GM23338 (cell line): Measurements from ENCODE around the gene HOXC9. TPM values are rescaled to one million over a fixed set of nuclear protein-coding genes. Genes with fewer than 3 reads are reported as not detected.

ENCODE experiments used
- ATAC-seq: fragments of 200-7000 bp; cut with Tn5 transposase; 3 replicates; pipeline ENCODE4 v1.9.1; 2020
- DNase-seq: peaks from one replicate; pipeline ENCODE4 v3.0.0-alpha.2; 2015; ENCODE audit warnings: low spot score
- H2AFZ ChIP-seq: fragments of 200-600 bp; sonication (generic); 2 replicates; pipeline ENCODE4 v1.8.0; 2016; ENCODE audit warnings: antibody characterized with exemption, mild to moderate bottlenecking, moderate library complexity
- H3F3A ChIP-seq: fragments of 200-600 bp; sonication (generic); replicated peaks from 2 replicates; pipeline ENCODE4 v1.8.0; 2017; ENCODE audit warnings: antibody characterized with exemption, mixed run types, low read depth
- H3K27ac ChIP-seq: fragments of 200-600 bp; sonication (generic); 2 replicates; pipeline ENCODE4 v1.6.1; 2016; ENCODE audit warnings: low read depth
- H3K27me3 ChIP-seq: fragments of 200-600 bp; sonication (generic); 2 replicates; pipeline ENCODE4 v1.8.0; 2016; ENCODE audit warnings: mild to moderate bottlenecking, mixed run types, moderate library complexity; ENCODE audit not compliant: insufficient read depth
- H3K36me3 ChIP-seq: fragments of 200-600 bp; sonication (generic); 2 replicates; pipeline ENCODE4 v1.8.0; 2016; ENCODE audit warnings: mild to moderate bottlenecking; ENCODE audit not compliant: insufficient read depth
- H3K4me1 ChIP-seq: fragments of 200-600 bp; sonication (generic); 2 replicates; pipeline ENCODE4 v1.8.0; 2016; ENCODE audit warnings: mild to moderate bottlenecking, moderate library complexity; ENCODE audit not compliant: insufficient read depth
- H3K4me2 ChIP-seq: fragments of 200-600 bp; sonication (generic); 2 replicates; pipeline ENCODE4 v1.7.1; 2017; ENCODE audit warnings: mixed run types
- H3K4me3 ChIP-seq: fragments of 200-600 bp; sonication (generic); 2 replicates; pipeline ENCODE4 v1.6.1; 2016; ENCODE audit warnings: mixed run types
- H3K79me2 ChIP-seq: fragments of 200-600 bp; sonication (generic); replicated peaks from 2 replicates; pipeline ENCODE4 v1.8.0; 2017; ENCODE audit warnings: mild to moderate bottlenecking; ENCODE audit not compliant: insufficient read depth
- H3K9me2 ChIP-seq: fragments of 200-600 bp; sonication (generic); 2 replicates; pipeline ENCODE4 v1.8.0; 2017; ENCODE audit not compliant: insufficient read depth
- H4K20me1 ChIP-seq: fragments of 200-600 bp; sonication (generic); replicated peaks from 2 replicates; pipeline ENCODE4 v1.8.0; 2017; ENCODE audit warnings: mild to moderate bottlenecking; ENCODE audit not compliant: insufficient read depth
- H3K27ac Mint-ChIP-seq: 2 replicates; pipeline ENCODE4 v1.8.0; 2020; ENCODE audit warnings: inconsistent platforms, mild to moderate bottlenecking, moderate library complexity, mixed read lengths
- H3K27me3 Mint-ChIP-seq: 3 replicates; pipeline ENCODE4 v1.8.0; 2022; ENCODE audit warnings: low read depth, mild to moderate bottlenecking, moderate library complexity, mixed read lengths, inconsistent platforms; ENCODE audit not compliant: insufficient read depth, poor library complexity
- H3K36me3 Mint-ChIP-seq: 3 replicates; pipeline ENCODE4 v1.8.0; 2021; ENCODE audit warnings: low read depth, mild to moderate bottlenecking, inconsistent platforms, moderate library complexity, mixed read lengths
- H3K4me1 Mint-ChIP-seq: 3 replicates; pipeline ENCODE4 v1.8.0; 2020; ENCODE audit warnings: mild to moderate bottlenecking, inconsistent platforms, mixed read lengths
- H3K4me3 Mint-ChIP-seq: 3 replicates; pipeline ENCODE4 v1.8.0; 2021; ENCODE audit warnings: moderate library complexity, mild to moderate bottlenecking, inconsistent platforms, mixed read lengths
- H3K9me3 Mint-ChIP-seq: 3 replicates; pipeline ENCODE4 v1.8.0; 2020; ENCODE audit warnings: moderate library complexity, mild to moderate bottlenecking, inconsistent platforms, mixed read lengths
- CREB1 ChIP-seq: fragments of 250-450 bp; sonication (Bioruptor Pico); IDR thresholded peaks from 2 replicates; pipeline ENCODE4 v1.5.0; 2020; ENCODE audit warnings: low read depth, mild to moderate bottlenecking, moderate library complexity
- CTCF ChIP-seq, 2 experiments: fragments of 200-600 bp in 1 of 2; sonication (generic) in 1 of 2; conservative IDR thresholded peaks; 2 replicates each; pipeline versions ENCODE4 v1.5.1 to v1.6.1; 2016 to 2017; ENCODE audit warnings: antibody characterized with exemption in 2 of 2, low read depth in 2 of 2, mild to moderate bottlenecking in 2 of 2, moderate library complexity in 1 of 2
- ETS1 ChIP-seq: IDR thresholded peaks from 2 replicates; pipeline ENCODE4 v1.6.1; 2016; ENCODE audit warnings: antibody characterized with exemption
- EZH2 ChIP-seq: fragments of 200-600 bp; sonication (generic); IDR thresholded peaks from one replicate; pipeline ENCODE4 v1.8.0; 2017; ENCODE audit warnings: antibody characterized with exemption, mild to moderate bottlenecking, low read depth; ENCODE audit not compliant: unreplicated experiment
- EZH2phosphoT487 ChIP-seq: fragments of 200-600 bp; sonication (generic); IDR thresholded peaks from one replicate; pipeline ENCODE4 v1.8.1; 2018; ENCODE audit warnings: antibody characterized with exemption; ENCODE audit not compliant: unreplicated experiment
- JUNB ChIP-seq: IDR thresholded peaks from one replicate; pipeline ENCODE4 v1.6.1; 2016; ENCODE audit warnings: antibody characterized with exemption; ENCODE audit not compliant: unreplicated experiment
- POLR2AphosphoS5 ChIP-seq: IDR thresholded peaks from 2 replicates; pipeline ENCODE4 v1.6.1; 2016; ENCODE audit warnings: antibody characterized with exemption, low read depth
- STAT1 ChIP-seq: IDR thresholded peaks from one replicate; pipeline ENCODE4 v1.6.1; 2016; ENCODE audit warnings: antibody characterized with exemption; ENCODE audit not compliant: unreplicated experiment
- ZNF114 ChIP-seq: fragments of 250-450 bp; sonication (Bioruptor Pico); IDR thresholded peaks from 2 replicates; pipeline ENCODE4 v1.5.0; 2020; ENCODE audit warnings: mild to moderate bottlenecking, moderate library complexity
- ZNF331 ChIP-seq: fragments of 250-450 bp; sonication (Bioruptor Pico); IDR thresholded peaks from 2 replicates; pipeline ENCODE4 v1.5.0; 2020; ENCODE audit warnings: low read depth, mild to moderate bottlenecking, moderate library complexity
- polyA plus RNA-seq: library from polyadenylated mRNA; unstranded; fragments of >200 nt; fragmentation: Nextera tagmentation; extraction: Ambion mirVana; gene quantifications from 2 replicates; pipeline ENCODE4 v1.2.1, GENCODE V29; 2016
- total RNA-seq: library from RNA; depleted of rRNA; stranded (reverse); fragments of >200 nt; shearing (Covaris generic); gene quantifications from 2 replicates; pipeline ENCODE4 v1.2.3, GENCODE V29; 2014
- TF ChIP-seq, protein P1 (sequence below): IDR thresholded peaks from one replicate; pipeline ENCODE4 v1.6.1; 2018; ENCODE audit warnings: antibody characterized with exemption; ENCODE audit not compliant: unreplicated experiment

The HOXC9 gene
- total and polyA plus RNA-seq, 2 experiments from 2014 or later = not detected

- Mint-ChIP-seq H3K36me3 (no peaks in the 10 kb centered on the region; the same call in 2 of the 3 replicates), H3K4me1 (peaks cover 18% of the 10 kb centered on the region), H3K9me3 (no peaks in the 10 kb centered on the region; the same call in none of the 3 replicates), H3K27me3 (peaks cover 100% of the 10 kb centered on the region), H3K4me3 (no peak overlapping the region), H3K27ac (no peak overlapping the region)
- Histone ChIP-seq H3K36me3 (no peaks in the 10 kb centered on the region; the same call in 1 of the 2 replicates), H3K4me3 (peak overlapping the region; percentile 23; the same call in 1 of the 2 replicates), H3K79me2 (no peaks in the 10 kb centered on the region), H2AFZ (peak overlapping the region; percentile 69; the same call in 1 of the 2 replicates), H3K27ac (no peak overlapping the region), H3K4me1 (peaks cover 12% of the 10 kb centered on the region), H3F3A (peaks cover 44% of the 10 kb centered on the region), H3K9me2 (no peaks in the 10 kb centered on the region), H3K4me2 (peak overlapping the region; percentile 67), H4K20me1 (peaks cover 48% of the 10 kb centered on the region), H3K27me3 (peaks cover 100% of the 10 kb centered on the region)
- DNase-seq (no peak), ATAC-seq (peak; percentile 22)
- no peak for TF ChIP-seq ZNF331
- TF ChIP-seq STAT1 = no peak
- peak; percentile 94 for TF ChIP-seq EZH2
- TF ChIP-seq ZNF114 = no peak
- TF ChIP-seq ETS1 = no peak
- peak; percentile 18 to 48; a peak in 3 of 4 replicates for TF ChIP-seq CTCF (conservative IDR thresholded peaks at IDR 0.05; ENCODE audit: low read depth in 2 of 2)
- TF ChIP-seq EZH2phosphoT487 = peak; percentile 98
Measured at GRCh38 chr12:53961025-53961761, 38.8 kb upstream of the HOXC9 start.

DNA sequence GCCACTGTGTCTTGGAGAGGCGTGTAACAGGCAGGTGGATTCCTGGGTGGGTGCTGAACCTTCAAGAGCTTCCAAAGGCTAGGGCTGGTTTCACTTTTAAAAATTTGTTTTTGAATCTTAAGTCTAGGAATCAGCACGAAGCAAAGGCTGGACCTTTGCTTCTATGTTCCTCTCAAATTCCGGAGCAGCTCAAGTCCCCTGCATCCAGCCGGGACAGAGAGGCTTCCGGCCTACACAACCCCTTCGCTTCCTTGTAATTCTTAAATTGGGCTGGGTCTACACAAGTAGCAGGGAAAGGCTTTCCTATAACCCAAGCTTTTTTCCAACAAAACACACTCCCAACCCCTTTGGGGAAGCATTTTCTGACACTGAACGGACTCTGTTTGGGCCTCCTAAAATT lies 37.0 kb upstream of the HOXC9 start:
- Histone ChIP-seq H2AFZ (no peak overlapping the region), H3K79me2 (no peaks in the 10 kb centered on the region), H3K4me3 (no peak overlapping the region), H3F3A (peaks cover 53% of the 10 kb centered on the region), H3K4me1 (peaks cover 18% of the 10 kb centered on the region), H3K36me3 (no peaks in the 10 kb centered on the region; the same call in 1 of the 2 replicates), H3K4me2 (no peak overlapping the region), H3K27me3 (peaks cover 100% of the 10 kb centered on the region), H3K9me2 (no peaks in the 10 kb centered on the region), H4K20me1 (peaks cover 62% of the 10 kb centered on the region), H3K27ac (no peak overlapping the region)
- peaks cover 100% of the 10 kb centered on the region for H3K27me3 Mint-ChIP-seq
- peaks cover 19% of the 10 kb centered on the region for H3K4me1 Mint-ChIP-seq
- H3K4me3 Mint-ChIP-seq = no peak overlapping the region
- H3K27ac Mint-ChIP-seq = no peak overlapping the region
- ATAC-seq (no peak), DNase-seq (no peak)
- H3K9me3 Mint-ChIP-seq = no peaks in the 10 kb centered on the region; the same call in none of the 3 replicates
- no peaks in the 10 kb centered on the region; the same call in 2 of the 3 replicates for H3K36me3 Mint-ChIP-seq
- no peak for TF ChIP-seq JUNB
- no peak for TF ChIP-seq STAT1
- TF ChIP-seq POLR2AphosphoS5 = no peak
- TF ChIP-seq, protein P1, sequence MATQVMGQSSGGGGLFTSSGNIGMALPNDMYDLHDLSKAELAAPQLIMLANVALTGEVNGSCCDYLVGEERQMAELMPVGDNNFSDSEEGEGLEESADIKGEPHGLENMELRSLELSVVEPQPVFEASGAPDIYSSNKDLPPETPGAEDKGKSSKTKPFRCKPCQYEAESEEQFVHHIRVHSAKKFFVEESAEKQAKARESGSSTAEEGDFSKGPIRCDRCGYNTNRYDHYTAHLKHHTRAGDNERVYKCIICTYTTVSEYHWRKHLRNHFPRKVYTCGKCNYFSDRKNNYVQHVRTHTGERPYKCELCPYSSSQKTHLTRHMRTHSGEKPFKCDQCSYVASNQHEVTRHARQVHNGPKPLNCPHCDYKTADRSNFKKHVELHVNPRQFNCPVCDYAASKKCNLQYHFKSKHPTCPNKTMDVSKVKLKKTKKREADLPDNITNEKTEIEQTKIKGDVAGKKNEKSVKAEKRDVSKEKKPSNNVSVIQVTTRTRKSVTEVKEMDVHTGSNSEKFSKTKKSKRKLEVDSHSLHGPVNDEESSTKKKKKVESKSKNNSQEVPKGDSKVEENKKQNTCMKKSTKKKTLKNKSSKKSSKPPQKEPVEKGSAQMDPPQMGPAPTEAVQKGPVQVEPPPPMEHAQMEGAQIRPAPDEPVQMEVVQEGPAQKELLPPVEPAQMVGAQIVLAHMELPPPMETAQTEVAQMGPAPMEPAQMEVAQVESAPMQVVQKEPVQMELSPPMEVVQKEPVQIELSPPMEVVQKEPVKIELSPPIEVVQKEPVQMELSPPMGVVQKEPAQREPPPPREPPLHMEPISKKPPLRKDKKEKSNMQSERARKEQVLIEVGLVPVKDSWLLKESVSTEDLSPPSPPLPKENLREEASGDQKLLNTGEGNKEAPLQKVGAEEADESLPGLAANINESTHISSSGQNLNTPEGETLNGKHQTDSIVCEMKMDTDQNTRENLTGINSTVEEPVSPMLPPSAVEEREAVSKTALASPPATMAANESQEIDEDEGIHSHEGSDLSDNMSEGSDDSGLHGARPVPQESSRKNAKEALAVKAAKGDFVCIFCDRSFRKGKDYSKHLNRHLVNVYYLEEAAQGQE = no peak
- TF ChIP-seq CREB1 = no peak
